ENCODE measurements around the gene GNPTAB. TPM values are rescaled to one million over a fixed set of nuclear protein-coding genes. Genes with fewer than 3 reads are reported as not detected.
A peak's percentile ranks its signal among the peaks of the same experiment; 100 is the strongest.
"Not testable (repeated sequence)": the region's sequence is repeated elsewhere in the genome, so short reads cannot be mapped to it uniquely, and the experiment has no call there.

GNPTAB gene
- total RNA-seq, 1 donor from 2014 or later: 56.2 TPM

DNA sequence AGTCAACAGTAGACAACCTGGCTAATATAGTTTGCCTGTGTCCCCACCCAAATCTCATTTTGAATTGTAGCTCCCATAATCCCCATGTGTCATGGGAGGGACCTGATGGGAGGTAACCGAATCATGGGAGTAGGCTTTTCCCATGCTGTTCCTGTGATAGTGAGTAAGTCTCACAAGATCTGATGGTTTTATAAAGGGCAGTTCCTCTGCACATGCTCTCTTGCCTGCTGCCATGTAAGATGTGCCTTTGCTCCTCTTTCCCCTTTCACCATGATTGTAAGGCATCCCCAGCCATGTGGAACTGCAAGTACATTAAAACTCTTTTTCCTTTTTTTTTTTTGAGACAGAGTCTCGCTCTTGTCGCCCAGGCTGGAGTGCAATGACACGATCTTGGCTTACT is 12.1 kb downstream of the GNPTAB start:
- ATAC-seq; DNase-seq (ENCODE audit: missing footprints); intact Hi-C loops (cut with DNase I): not testable (repeated sequence)

DNA sequence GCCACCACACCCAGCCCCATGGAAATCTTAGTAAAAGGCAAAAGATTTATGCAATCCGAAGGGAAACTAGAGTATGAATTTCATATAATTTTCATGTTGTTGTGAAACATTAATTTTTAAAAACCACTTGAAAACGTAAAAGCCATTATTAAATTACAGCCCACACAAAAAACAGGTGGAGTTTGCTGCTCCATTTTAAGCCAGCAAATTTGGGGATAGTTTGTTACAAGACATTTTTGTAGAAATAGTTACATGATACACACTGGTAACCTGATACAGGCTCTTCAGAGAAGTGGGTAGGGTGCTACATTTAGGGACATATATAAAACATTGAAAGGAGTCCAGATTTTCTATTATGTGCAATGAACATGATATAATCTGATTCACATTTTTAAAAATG is 17.6 kb downstream of the GNPTAB start:
- intact Hi-C loops (cut with DNase I): no loop called here
- no peak for DNase-seq (ENCODE audit: missing footprints)
- ATAC-seq: no peak

GRCh38 chr12:101812716-101813115 is 18.0 kb downstream of the GNPTAB start:
- ATAC-seq; DNase-seq (ENCODE audit: missing footprints): not testable (repeated sequence)

DNA sequence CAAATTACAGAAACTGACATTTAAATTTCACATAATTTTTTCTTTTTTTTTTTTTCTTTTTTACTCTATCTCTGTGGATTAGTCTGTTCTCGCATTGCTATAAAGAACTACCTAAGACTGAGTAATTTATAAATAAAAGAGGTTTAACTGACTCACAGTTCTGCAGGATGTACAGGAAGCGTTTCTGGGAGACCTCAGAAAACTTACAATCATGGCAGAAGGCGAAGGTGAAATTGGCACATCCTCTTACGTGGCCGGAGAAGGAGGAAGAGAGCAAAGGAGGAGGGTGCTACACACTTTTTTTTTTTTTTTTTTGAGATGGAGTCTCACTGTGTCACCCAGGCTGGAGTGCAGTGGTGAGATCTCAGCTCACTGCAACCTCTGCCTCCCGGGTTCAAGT is 19.4 kb downstream of the GNPTAB start:
- ATAC-seq; DNase-seq (ENCODE audit: missing footprints); intact Hi-C loops (cut with DNase I): not testable (repeated sequence)

More at GRCh38 chr12:101812716-101813115, 18.0 kb downstream of the GNPTAB start:
- intact Hi-C loops (cut with DNase I): not testable (repeated sequence)

GRCh38 chr12:101809208-101809607 is 21.6 kb downstream of the GNPTAB start:
- intact Hi-C loops (cut with DNase I): no loop called here
- DNase-seq (ENCODE audit: missing footprints) (no peak), ATAC-seq (no peak)

GRCh38 chr12:101806265-101806664 is 24.5 kb downstream of the GNPTAB start:
- intact Hi-C loops (cut with DNase I): no loop called here
- ATAC-seq (no peak), DNase-seq (ENCODE audit: missing footprints) (no peak)

DNA sequence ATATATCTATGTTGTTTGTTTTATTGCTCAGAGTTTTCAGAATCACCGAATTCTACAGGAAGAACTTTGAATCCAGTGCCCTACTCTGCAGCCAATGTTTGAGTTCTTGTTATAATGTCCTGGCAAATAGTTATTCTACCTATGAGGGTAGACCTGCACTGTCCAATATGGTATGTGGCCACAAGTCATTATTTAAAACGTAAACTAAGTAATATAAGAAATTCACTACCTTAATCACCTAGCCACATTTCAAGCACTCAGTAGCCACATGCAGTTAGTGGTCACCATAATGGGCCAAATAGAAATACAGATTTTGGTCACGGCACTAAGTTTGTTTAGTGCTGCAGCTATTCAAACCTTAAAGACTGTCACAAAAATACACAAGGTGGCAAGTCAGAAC is 26.4 kb downstream of the GNPTAB start:
- intact Hi-C loops (cut with DNase I): no loop called here
- no peak for DNase-seq (ENCODE audit: missing footprints)
- ATAC-seq: no peak

DNA sequence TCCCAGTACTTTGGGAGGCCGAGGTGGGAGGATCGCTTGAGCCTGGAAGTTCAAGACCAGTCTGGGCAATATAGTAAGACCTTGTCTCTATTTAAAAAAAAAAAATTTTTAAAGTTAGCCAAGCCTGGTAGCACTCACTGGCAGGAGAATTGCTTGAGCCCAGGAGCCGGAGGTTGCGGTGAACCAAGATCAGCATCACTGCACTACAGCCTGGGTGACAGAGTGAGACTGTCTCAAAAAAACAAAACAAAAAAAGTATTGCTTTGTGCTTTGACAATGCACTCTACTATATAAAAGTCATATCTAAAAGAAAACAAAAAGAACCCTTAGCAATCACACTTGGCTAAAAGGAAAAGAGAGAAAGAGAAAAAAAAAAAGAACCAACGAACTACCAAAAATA is 26.8 kb downstream of the GNPTAB start:
- intact Hi-C loops (cut with DNase I): no loop called here
- ATAC-seq: no peak

GRCh38 chr12:101802486-101802885 is 28.3 kb downstream of the GNPTAB start:
- DNase-seq (ENCODE audit: missing footprints): no peak
- intact Hi-C loops (cut with DNase I): no loop called here
- no peak for ATAC-seq

More for the DNA sequence above, 26.8 kb downstream of the GNPTAB start:
- no peak for DNase-seq (ENCODE audit: missing footprints)

GRCh38 chr12:101799774-101800173 is 31.0 kb downstream of the GNPTAB start:
- intact Hi-C loops (cut with DNase I): no loop called here
- no peak for DNase-seq (ENCODE audit: missing footprints)
- ATAC-seq: no peak

DNA sequence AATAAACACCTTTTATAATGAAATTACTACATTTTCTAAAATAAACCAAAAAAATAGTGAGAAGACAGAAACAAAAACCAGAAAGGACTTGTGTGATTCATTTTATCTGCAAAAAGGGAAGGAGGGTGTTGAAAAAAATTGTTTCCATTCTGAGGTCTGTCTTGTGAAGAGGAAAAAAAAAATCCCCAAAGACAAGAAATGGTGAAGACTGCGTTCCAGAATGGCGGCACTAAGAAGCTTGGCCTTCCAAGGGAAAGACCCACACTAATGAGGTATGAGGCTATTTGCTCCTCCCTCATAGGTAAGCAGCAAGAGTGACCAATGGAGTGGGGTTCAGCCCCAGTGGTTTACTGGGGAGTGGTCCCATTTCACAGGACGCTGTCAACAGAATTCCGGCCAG is 35.0 kb downstream of the GNPTAB start:
- ATAC-seq (no peak), DNase-seq (ENCODE audit: missing footprints) (no peak)
- intact Hi-C loops (cut with DNase I): no loop called here

GRCh38 chr12:101795013-101795412 is 35.7 kb downstream of the GNPTAB start:
- intact Hi-C loops (cut with DNase I): no loop called here
- DNase-seq (ENCODE audit: missing footprints) (no peak), ATAC-seq (no peak)

DNA sequence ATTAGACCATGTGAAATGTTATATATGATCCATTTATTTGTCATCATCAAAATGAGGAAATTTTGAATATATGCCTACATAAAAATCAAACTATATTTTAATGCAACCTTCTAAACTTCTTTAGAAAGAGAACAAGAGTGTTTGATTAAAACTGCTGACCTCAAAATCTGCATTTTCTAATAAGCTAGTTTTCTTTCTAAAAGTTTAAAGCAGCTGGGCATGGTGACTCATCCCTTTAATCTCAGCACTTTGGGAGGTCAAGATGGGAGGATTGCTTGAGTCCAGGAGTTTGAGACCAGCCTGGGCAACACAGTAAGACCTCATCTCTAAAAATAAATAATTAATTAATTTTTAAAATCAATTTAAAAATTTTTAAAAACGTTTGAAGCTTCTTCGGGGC is 36.2 kb downstream of the GNPTAB start:
- intact Hi-C loops (cut with DNase I): no loop called here
- no peak for DNase-seq (ENCODE audit: missing footprints)
- ATAC-seq: no peak

- ATAC-seq (no peak), DNase-seq (ENCODE audit: missing footprints) (no peak)
- intact Hi-C loops (cut with DNase I): no loop called here
Measured at GRCh38 chr12:101793401-101793800, 37.4 kb downstream of the GNPTAB start.

GRCh38 chr12:101792046-101792931 is 38.5 kb downstream of the GNPTAB start:
- DNase-seq (ENCODE audit: missing footprints) (no peak), ATAC-seq (peak; percentile 54)
- intact Hi-C loops (cut with DNase I): no loop called here

DNA sequence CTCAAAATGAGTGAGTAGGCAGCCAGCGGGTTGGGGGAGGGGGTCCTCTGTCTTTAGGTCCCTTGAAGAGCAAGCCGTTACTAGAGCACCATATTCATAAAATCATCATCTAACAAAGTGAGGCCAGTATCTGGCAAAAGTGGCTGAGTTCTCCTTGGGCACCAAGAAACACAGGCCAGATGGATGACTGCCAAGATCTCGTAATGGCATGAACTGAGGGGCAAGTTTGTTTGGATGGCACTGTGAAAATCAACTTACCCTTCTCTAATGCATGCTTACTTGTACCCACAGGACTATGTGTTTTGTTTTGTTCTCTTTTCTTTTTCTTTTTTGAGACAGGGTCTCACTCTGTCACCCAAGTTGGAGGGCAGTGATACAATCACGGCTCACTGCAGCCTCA is 41.6 kb downstream of the GNPTAB start:
- no peak for DNase-seq (ENCODE audit: missing footprints)
- intact Hi-C loops (cut with DNase I): no loop called here
- ATAC-seq: no peak

DNA sequence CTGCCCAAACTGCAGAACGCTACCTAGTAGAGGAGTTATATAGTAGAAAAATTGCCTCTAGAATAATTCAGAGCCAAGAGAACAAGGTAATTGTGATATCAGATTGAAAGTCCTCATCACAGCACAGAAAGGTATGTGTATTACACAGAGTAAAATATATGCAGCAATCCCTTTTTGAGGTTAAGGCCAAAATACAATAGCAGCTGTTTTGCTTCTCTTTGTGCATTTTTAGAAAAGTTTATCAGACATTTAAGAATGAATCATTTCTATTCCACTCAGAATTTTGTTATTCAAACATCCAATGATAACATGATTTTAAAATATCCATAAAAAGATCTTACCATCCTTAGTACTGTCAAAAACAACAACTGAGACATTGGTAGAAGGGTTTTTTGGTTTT is 45.1 kb downstream of the GNPTAB start:
- ATAC-seq: no peak
- DNase-seq (ENCODE audit: missing footprints): no peak
- intact Hi-C loops (cut with DNase I): no loop called here

- DNase-seq (ENCODE audit: missing footprints) (no peak), ATAC-seq (no peak)
- intact Hi-C loops (cut with DNase I): no loop called here
Measured at GRCh38 chr12:101784376-101784775, 46.4 kb downstream of the GNPTAB start.

GRCh38 chr12:101783838-101784237 is 46.9 kb downstream of the GNPTAB start:
- no peak for ATAC-seq
- intact Hi-C loops (cut with DNase I): no loop called here
- no peak for DNase-seq (ENCODE audit: missing footprints)

DNA sequence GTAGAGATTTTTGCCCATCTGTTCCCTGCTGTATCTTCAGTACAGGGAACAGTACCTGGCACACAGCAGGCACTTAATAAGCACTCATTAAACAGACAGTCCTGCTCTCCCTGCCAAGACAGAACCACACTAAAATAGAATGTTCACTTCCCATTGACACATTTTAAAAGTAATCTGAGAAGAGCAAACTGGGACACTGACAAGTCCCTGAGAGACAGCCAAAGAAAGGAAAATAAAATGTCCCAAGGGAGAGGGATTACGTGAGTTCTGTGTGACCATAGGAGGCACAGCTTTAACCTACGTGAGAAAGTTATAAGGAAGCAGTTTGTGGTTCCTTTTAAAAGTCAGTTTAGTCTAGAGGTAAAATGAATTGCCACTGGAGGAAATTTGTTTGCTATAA is 47.6 kb downstream of the GNPTAB start:
- intact Hi-C loops (cut with DNase I): no loop called here
- DNase-seq (ENCODE audit: missing footprints): no peak
- ATAC-seq: peak; percentile 70

DNA sequence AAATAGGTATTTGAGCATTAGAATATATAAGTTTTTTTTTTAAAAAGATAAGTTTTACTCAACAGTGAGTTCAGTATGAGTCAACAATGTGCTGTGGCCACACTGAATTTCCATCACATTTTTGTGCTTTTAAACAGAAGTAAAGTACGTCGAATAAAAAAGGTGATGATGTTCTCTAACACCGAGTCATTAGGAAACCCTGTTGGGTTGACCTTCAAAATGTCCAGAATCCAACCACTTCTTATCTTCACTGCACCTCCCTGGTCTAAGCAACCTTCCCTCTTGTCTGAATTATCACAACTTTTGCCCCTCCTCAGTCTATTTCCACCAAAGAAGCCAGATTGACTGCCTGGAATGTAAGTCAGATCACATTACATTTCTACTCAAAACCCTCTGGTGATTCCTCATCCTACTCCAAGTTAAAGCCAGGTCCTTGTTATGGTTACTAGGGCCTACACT is 48.5 kb downstream of the GNPTAB start:
- DNase-seq (ENCODE audit: missing footprints) (no peak), ATAC-seq (no peak)
- intact Hi-C loops (cut with DNase I): no loop called here
